PC-9 (cell line): ENCODE data around the gene RFX8.

Experiments used
- EZH2 ChIP-seq: fragments of 200-600 bp; sonication (generic); IDR thresholded peaks from 2 replicates; pipeline ENCODE4 v1.8.0; 2017; ENCODE audit warnings: antibody characterized with exemption, low read depth
- TF ChIP-seq, protein P1 (sequence below): fragments of 200-600 bp; sonication (generic); conservative IDR thresholded peaks from 2 replicates; pipeline ENCODE4 v1.6.1; 2017; ENCODE audit warnings: mixed run types, antibody characterized with exemption, mild to moderate bottlenecking, moderate library complexity

DNA sequence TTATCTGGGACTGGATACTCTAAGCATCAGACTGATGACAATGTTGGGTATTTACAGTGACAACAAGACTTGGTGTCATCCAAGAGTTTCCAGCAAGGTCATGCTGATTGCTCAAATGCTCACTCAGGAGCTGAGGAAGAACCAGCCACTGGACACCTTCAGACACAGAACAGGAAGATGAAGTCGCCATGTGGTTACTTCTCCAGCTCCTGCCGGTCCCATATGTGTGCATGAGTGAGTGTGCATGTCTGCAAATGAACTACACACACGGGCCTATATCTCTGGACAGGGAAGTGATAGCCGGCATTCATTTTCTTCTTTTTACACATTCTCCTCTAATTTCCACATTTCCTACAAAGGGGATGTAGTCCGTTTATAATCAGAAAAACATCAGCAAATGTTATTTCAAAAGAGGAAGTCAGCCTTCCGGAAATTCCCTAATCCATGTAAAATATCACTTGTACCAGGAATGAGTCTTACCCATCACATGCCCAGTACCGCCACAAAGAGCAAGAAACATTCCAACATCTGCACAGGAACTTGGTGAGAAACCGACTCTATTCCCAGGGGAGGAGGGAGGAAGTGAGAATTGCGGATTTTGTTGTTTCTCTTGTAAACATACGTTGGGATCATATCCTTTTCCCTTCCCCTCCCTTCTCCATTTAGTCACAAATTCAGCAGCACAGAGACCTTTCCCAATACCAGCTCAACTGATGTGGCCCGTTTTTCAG lies 10.8 kb downstream of the RFX8 start:
- TF ChIP-seq, protein P1, sequence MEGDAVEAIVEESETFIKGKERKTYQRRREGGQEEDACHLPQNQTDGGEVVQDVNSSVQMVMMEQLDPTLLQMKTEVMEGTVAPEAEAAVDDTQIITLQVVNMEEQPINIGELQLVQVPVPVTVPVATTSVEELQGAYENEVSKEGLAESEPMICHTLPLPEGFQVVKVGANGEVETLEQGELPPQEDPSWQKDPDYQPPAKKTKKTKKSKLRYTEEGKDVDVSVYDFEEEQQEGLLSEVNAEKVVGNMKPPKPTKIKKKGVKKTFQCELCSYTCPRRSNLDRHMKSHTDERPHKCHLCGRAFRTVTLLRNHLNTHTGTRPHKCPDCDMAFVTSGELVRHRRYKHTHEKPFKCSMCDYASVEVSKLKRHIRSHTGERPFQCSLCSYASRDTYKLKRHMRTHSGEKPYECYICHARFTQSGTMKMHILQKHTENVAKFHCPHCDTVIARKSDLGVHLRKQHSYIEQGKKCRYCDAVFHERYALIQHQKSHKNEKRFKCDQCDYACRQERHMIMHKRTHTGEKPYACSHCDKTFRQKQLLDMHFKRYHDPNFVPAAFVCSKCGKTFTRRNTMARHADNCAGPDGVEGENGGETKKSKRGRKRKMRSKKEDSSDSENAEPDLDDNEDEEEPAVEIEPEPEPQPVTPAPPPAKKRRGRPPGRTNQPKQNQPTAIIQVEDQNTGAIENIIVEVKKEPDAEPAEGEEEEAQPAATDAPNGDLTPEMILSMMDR = no peak
- no peak for TF ChIP-seq EZH2
